HG03342 (cell line): ENCODE results near the gene LCE6A.

Source experiments
- ATAC-seq: cut with Tn5 transposase; IDR thresholded peaks from one replicate; pipeline ENCODE4 v1.9.1; 2021; ENCODE audit warnings: mild to moderate bottlenecking, moderate library complexity; ENCODE audit not compliant: unreplicated experiment

Gene LCE6A

GRCh38 chr1:152842556-152842955, at the start of gene LCE6A:
Gene LCE6A, plus strand, starts transcription at chr1:152842856. Its CDS starts 665 bp downstream, at chr1:152843521.
- no peak for ATAC-seq

- ATAC-seq = no peak
Observed at GRCh38 chr1:152795686-152796085, 47.0 kb upstream of the LCE6A start.

GRCh38 chr1:152796421-152796820, 46.2 kb upstream of the LCE6A start, which contains the start of gene LCE1D:
Gene LCE1D, plus strand, starts transcription at chr1:152796721. Its CDS starts 1,074 bp downstream, at chr1:152797795.
- ATAC-seq = no peak

- no peak for ATAC-seq
Observed at GRCh38 chr1:152801333-152801732, 41.3 kb upstream of the LCE6A start.

- ATAC-seq = no peak
Observed at GRCh38 chr1:152806576-152806975, 36.1 kb upstream of the LCE6A start, which contains the start of gene LCE1C. Gene LCE1C, minus strand, starts transcription at chr1:152806651. Its CDS starts 1,173 bp downstream, at chr1:152805478.

- no peak for ATAC-seq
Observed at GRCh38 chr1:152811050-152811449, 31.6 kb upstream of the LCE6A start.

GRCh38 chr1:152811671-152812070, 31.0 kb upstream of the LCE6A start, which contains the start of gene LCE1B:
Gene LCE1B, plus strand, starts transcription at chr1:152811971. Its CDS starts 476 bp downstream, at chr1:152812447.
- ATAC-seq = no peak

GRCh38 chr1:152817309-152817708, 25.3 kb upstream of the LCE6A start:
- ATAC-seq = no peak

- ATAC-seq = no peak
Observed at GRCh38 chr1:152823294-152823693, 19.4 kb upstream of the LCE6A start.

GRCh38 chr1:152824964-152825363, 17.7 kb upstream of the LCE6A start:
- ATAC-seq = no peak

- ATAC-seq = no peak
Observed at GRCh38 chr1:152827173-152827572, 15.5 kb upstream of the LCE6A start, which contains the start of gene LCE1A. Gene LCE1A, plus strand, starts transcription at chr1:152827473. Its CDS starts 0 bp downstream, at chr1:152827473.

- no peak for ATAC-seq
Observed at GRCh38 chr1:152836870-152837269, 5.8 kb upstream of the LCE6A start.

GRCh38 chr1:152855661-152856060, 13.0 kb downstream of the LCE6A start:
- ATAC-seq = no peak

GRCh38 chr1:152858062-152858461, 15.4 kb downstream of the LCE6A start:
- no peak for ATAC-seq

- ATAC-seq = no peak
Observed at GRCh38 chr1:152859696-152860095, 17.0 kb downstream of the LCE6A start, which contains the start of gene LCE7A. Gene LCE7A, plus strand, starts transcription at chr1:152859996. Its CDS starts 702 bp downstream, at chr1:152860698.

- ATAC-seq = no peak
Observed at GRCh38 chr1:152860129-152860528, 17.5 kb downstream of the LCE6A start.

GRCh38 chr1:152861374-152861773, 18.7 kb downstream of the LCE6A start:
- no peak for ATAC-seq

GRCh38 chr1:152864443-152864842, 21.8 kb downstream of the LCE6A start:
- no peak for ATAC-seq

GRCh38 chr1:152866321-152866720, 23.7 kb downstream of the LCE6A start:
- ATAC-seq = no peak

GRCh38 chr1:152869808-152870419, 27.3 kb downstream of the LCE6A start:
- peak; percentile 68 for ATAC-seq

- ATAC-seq = no peak
Observed at GRCh38 chr1:152870831-152871730, 28.4 kb downstream of the LCE6A start.

- no peak for ATAC-seq
Observed at GRCh38 chr1:152871731-152872126, 29.1 kb downstream of the LCE6A start.
